HEK293 (cell line): ENCODE data around the gene ZNF606.

Source experiments
- GLI4 ChIP-seq: fragments of 450-650 bp; formaldehyde crosslinking; IDR thresholded peaks from 2 replicates; pipeline ENCODE4 v1.5.1; 2016; ENCODE audit warnings: missing biosample characterization, missing genetic modification characterization
- KLF1 ChIP-seq: fragments of 450-650 bp; formaldehyde crosslinking; IDR thresholded peaks from 2 replicates; pipeline ENCODE4 v1.5.1; 2016; ENCODE audit warnings: missing biosample characterization, missing genetic modification characterization
- YY1 ChIP-seq: fragments of 450-650 bp; formaldehyde crosslinking; IDR thresholded peaks from 2 replicates; pipeline ENCODE4 v1.5.1; 2018; ENCODE audit warnings: missing biosample characterization, missing genetic modification characterization
- ZNF211 ChIP-seq: fragments of 450-650 bp; formaldehyde crosslinking; IDR thresholded peaks from 2 replicates; pipeline ENCODE4 v1.5.1; 2016; ENCODE audit warnings: low read depth, missing biosample characterization, missing genetic modification characterization
- ZNF214 ChIP-seq: fragments of 450-650 bp; formaldehyde crosslinking; IDR thresholded peaks from 2 replicates; pipeline ENCODE4 v1.5.1; 2017; ENCODE audit warnings: missing biosample characterization, mild to moderate bottlenecking, missing genetic modification characterization, borderline replicate concordance
- ZSCAN5A ChIP-seq: fragments of 450-650 bp; formaldehyde crosslinking; IDR thresholded peaks from 2 replicates; pipeline ENCODE4 v1.5.1; 2016; ENCODE audit warnings: missing biosample characterization, missing genetic modification characterization

DNA sequence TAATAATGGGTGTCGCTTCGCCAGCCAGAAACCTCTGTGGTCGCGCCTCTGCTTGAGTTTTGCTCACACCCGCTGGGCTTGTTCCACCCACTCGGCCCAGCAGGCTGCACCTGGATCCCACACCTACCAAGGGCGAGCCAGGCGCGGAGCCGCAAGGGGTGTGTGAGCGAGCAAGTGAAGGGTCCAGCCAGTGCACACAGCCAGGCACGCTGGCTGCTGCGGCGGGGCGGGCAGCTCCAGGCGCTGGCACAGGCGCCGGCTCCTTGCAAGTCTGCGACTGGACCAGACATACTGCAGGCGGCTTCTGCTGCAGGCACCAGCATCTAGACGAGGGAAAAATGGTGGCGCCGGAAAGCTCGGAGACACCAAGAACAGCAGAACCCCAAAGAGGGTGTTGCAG, 53.3 kb downstream of the ZNF606 start:
- no peak for TF ChIP-seq ZNF211 (tag by site-specific recombination)
- TF ChIP-seq ZSCAN5A: no peak
- TF ChIP-seq GLI4: no peak
- TF ChIP-seq ZNF214 (tag by site-specific recombination): no peak
- no peak for TF ChIP-seq YY1
- no peak for TF ChIP-seq KLF1 (tag by site-specific recombination)
